ENCODE data around the gene PSG1. TPM values are rescaled to one million over a fixed set of nuclear protein-coding genes. Genes with fewer than 3 reads are reported as not detected.
"Not testable (repeated sequence)": the region's sequence is repeated elsewhere in the genome, so short reads cannot be mapped to it uniquely, and the experiment has no call there.

PSG1 gene
- total RNA-seq, 1 experiment from 2014 or later: not detected

GRCh38 chr19:42881279-42881678 lies 1.8 kb upstream of the PSG1 start:
- RAD21 ChIA-PET (ENCODE audit: low non-redundant PET in 1 of 2, low total read pairs in 2 of 2, uncharacterized antibody in 2 of 2, unreplicated experiment in 2 of 2); H3K36me3 ChIP-seq (ENCODE audit: control insufficient read depth in 1 of 2, insufficient read depth in 2 of 2, low read length in 2 of 2); BruUV-seq (replicated peaks); H3K9ac ChIP-seq (ENCODE audit: low read length); ATAC-seq; H3K4me1 ChIP-seq (ENCODE audit: control insufficient read depth in 1 of 2, insufficient read depth in 2 of 2, low read length in 2 of 2); H3K27ac ChIP-seq (ENCODE audit: low read depth, low read length); H3K9me3 ChIP-seq (ENCODE audit: control insufficient read depth in 1 of 2, insufficient read depth in 1 of 2, low read depth in 1 of 2, low read length in 2 of 2); H2AFZ ChIP-seq (ENCODE audit: low read depth, low read length, poor library complexity, severe bottlenecking); H3K4me3 ChIP-seq (replicated peaks in 1 of 2; ENCODE audit: low read depth in 1 of 2, low read length in 2 of 2); POLR2A ChIA-PET; intact Hi-C loops (cut with micrococcal nuclease); H3K9me2 ChIP-seq (ENCODE audit: insufficient read depth); DNase-seq (ENCODE audit: low read depth, low spot score); H4K20me1 ChIP-seq (ENCODE audit: insufficient read depth); H3K4me2 ChIP-seq (ENCODE audit: low read length); CTCF ChIA-PET; H3K27me3 ChIP-seq (ENCODE audit: insufficient read depth, low read length); H3K79me2 ChIP-seq (ENCODE audit: insufficient read depth, low read length): not testable (repeated sequence)
- TF ChIP-seq RAD21 (IDR thresholded peaks at IDR 0.05; ENCODE audit: low read depth) (peak; percentile 37; the same call in 1 of the 2 replicates), CBX3 (IDR thresholded peaks at IDR 0.05; ENCODE audit: low read depth) (0 out of 2 replicates have a peak, but pooled peaks have one; percentile 37), MAX (IDR thresholded peaks at IDR 0.05) (peak; percentile 82), CTCF (IDR thresholded peaks at IDR 0.05 in 2 of 3, conservative IDR thresholded peaks at IDR 0.05 in 1 of 3; ENCODE audit: borderline replicate concordance in 1 of 3, insufficient read depth in 1 of 3, low read depth in 2 of 3, low read length in 2 of 3) (peak; percentile 30 to 64 (median 57); a peak in 5 of 6 replicates)

- CTCF ChIA-PET: not testable (repeated sequence)
These were observed 1.1 kb upstream of the PSG1 start for GRCh38 chr19:42880621-42881020.

GRCh38 chr19:42876596-42876995 lies 2.9 kb downstream of the PSG1 start:
- peaks cover 0 to 17% of the 10 kb centered on the region in 2 experiments; a peak in 2 of 4 replicates for H3K4me1 ChIP-seq (ENCODE audit: control insufficient read depth in 1 of 2, insufficient read depth in 2 of 2, low read length in 2 of 2)
- H3K4me3 ChIP-seq (replicated peaks in 1 of 2; ENCODE audit: low read depth in 1 of 2, low read length in 2 of 2); DNase-seq (ENCODE audit: low read depth, low spot score); H3K9ac ChIP-seq (ENCODE audit: low read length); H4K20me1 ChIP-seq (ENCODE audit: insufficient read depth); H3K27me3 ChIP-seq (ENCODE audit: insufficient read depth, low read length); RAD21 ChIA-PET (ENCODE audit: low non-redundant PET in 1 of 2, low total read pairs in 2 of 2, uncharacterized antibody in 2 of 2, unreplicated experiment in 2 of 2); BruUV-seq (replicated peaks); ATAC-seq; intact Hi-C loops (cut with micrococcal nuclease); POLR2A ChIA-PET; H3K4me2 ChIP-seq (ENCODE audit: low read length); H3K79me2 ChIP-seq (ENCODE audit: insufficient read depth, low read length); H3K27ac ChIP-seq (ENCODE audit: low read depth, low read length); H3K36me3 ChIP-seq (ENCODE audit: control insufficient read depth in 1 of 2, insufficient read depth in 2 of 2, low read length in 2 of 2); H3K9me3 ChIP-seq (ENCODE audit: control insufficient read depth in 1 of 2, insufficient read depth in 1 of 2, low read depth in 1 of 2, low read length in 2 of 2); H2AFZ ChIP-seq (ENCODE audit: low read depth, low read length, poor library complexity, severe bottlenecking); H3K9me2 ChIP-seq (ENCODE audit: insufficient read depth): not testable (repeated sequence)
- CTCF ChIA-PET: interaction anchor here (1.3 kb wide), 1 partner anchor 9 kb away, joined by 4 read pairs; no protein-coding TSS in a partner anchor

More at GRCh38 chr19:42880621-42881020, 1.1 kb upstream of the PSG1 start:
- ATAC-seq; H3K4me2 ChIP-seq (ENCODE audit: low read length); H3K27ac ChIP-seq (ENCODE audit: low read depth, low read length); H3K4me3 ChIP-seq (replicated peaks in 1 of 2; ENCODE audit: low read depth in 1 of 2, low read length in 2 of 2); H2AFZ ChIP-seq (ENCODE audit: low read depth, low read length, poor library complexity, severe bottlenecking); intact Hi-C loops (cut with micrococcal nuclease); DNase-seq (ENCODE audit: low read depth, low spot score); H3K9ac ChIP-seq (ENCODE audit: low read length); RAD21 ChIA-PET (ENCODE audit: low non-redundant PET in 1 of 2, low total read pairs in 2 of 2, uncharacterized antibody in 2 of 2, unreplicated experiment in 2 of 2); H3K4me1 ChIP-seq (ENCODE audit: control insufficient read depth in 1 of 2, insufficient read depth in 2 of 2, low read length in 2 of 2); H3K27me3 ChIP-seq (ENCODE audit: insufficient read depth, low read length); H3K9me3 ChIP-seq (ENCODE audit: control insufficient read depth in 1 of 2, insufficient read depth in 1 of 2, low read depth in 1 of 2, low read length in 2 of 2); H3K9me2 ChIP-seq (ENCODE audit: insufficient read depth); H4K20me1 ChIP-seq (ENCODE audit: insufficient read depth); BruUV-seq (replicated peaks); POLR2A ChIA-PET; H3K79me2 ChIP-seq (ENCODE audit: insufficient read depth, low read length); H3K36me3 ChIP-seq (ENCODE audit: control insufficient read depth in 1 of 2, insufficient read depth in 2 of 2, low read length in 2 of 2): not testable (repeated sequence)

DNA sequence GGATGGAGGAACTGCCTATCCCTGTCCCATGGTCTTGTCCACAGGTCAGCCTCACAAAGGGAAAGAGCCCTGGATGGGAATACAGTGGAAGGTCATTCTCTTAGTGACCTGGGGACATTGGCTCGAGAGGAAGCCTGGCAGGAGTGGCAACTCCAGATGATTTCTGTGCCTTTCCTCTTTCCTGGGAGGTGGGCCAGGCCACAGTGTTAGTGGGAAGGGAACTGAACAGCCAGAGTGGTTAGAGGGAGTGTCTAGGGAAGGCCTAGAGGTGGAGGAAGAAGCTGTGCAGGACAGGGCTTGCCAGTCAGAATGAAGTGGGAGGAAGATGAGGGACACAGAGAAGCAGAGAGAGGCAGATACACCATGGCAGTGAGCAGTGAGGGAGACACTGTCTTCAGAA lies 3.6 kb downstream of the PSG1 start:
- H3K4me3 ChIP-seq (replicated peaks in 1 of 2; ENCODE audit: low read depth in 1 of 2, low read length in 2 of 2); DNase-seq (ENCODE audit: low read depth, low spot score); POLR2A ChIA-PET; H3K36me3 ChIP-seq (ENCODE audit: control insufficient read depth in 1 of 2, insufficient read depth in 2 of 2, low read length in 2 of 2); H3K9me2 ChIP-seq (ENCODE audit: insufficient read depth); RAD21 ChIA-PET (ENCODE audit: low non-redundant PET in 1 of 2, low total read pairs in 2 of 2, uncharacterized antibody in 2 of 2, unreplicated experiment in 2 of 2); H3K9me3 ChIP-seq (ENCODE audit: control insufficient read depth in 1 of 2, insufficient read depth in 1 of 2, low read depth in 1 of 2, low read length in 2 of 2); CTCF ChIA-PET; H2AFZ ChIP-seq (ENCODE audit: low read depth, low read length, poor library complexity, severe bottlenecking); H3K27me3 ChIP-seq (ENCODE audit: insufficient read depth, low read length); H3K4me2 ChIP-seq (ENCODE audit: low read length); H4K20me1 ChIP-seq (ENCODE audit: insufficient read depth); BruUV-seq (replicated peaks); intact Hi-C loops (cut with micrococcal nuclease); ATAC-seq; H3K9ac ChIP-seq (ENCODE audit: low read length); H3K27ac ChIP-seq (ENCODE audit: low read depth, low read length); H3K79me2 ChIP-seq (ENCODE audit: insufficient read depth, low read length): not testable (repeated sequence)
- H3K4me1 ChIP-seq (ENCODE audit: control insufficient read depth in 1 of 2, insufficient read depth in 2 of 2, low read length in 2 of 2): peaks cover 0 to 17% of the 10 kb centered on the region in 2 experiments; a peak in 2 of 4 replicates

Measured in HCT116 (cell line).